ENCODE results near the gene EPHB4. TPM values are rescaled to one million over a fixed set of nuclear protein-coding genes. Genes with fewer than 3 reads are reported as not detected.

EPHB4 gene
- total and polyA plus RNA-seq, 2 donors (not counting 3 experiments of a cell fraction or from before 2014, with no cell fraction given), result 193 to 274 TPM

DNA sequence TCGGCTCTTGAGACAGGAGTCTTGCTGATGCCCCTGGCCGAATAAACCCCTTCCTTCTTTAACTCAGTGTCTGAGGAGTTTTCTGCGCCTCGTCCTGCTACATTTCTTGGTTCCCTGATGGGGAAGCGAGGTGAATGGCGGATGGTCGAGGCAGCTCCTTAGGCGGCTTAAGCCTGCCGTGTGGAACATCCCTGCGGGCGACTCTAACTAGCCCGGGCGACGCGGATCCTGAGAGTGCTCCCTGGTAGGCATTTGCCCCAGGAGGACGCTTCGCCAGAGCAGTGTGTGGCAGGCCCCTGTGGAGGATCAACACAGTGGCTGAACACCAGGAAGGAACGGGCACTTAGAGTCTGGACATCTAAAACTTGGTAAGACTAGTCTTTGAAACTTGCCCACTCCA lies 12.0 kb upstream of the EPHB4 start:
- no TSS peak for BruUV-seq (replicated peaks)
- H3K27ac ChIP-seq (ENCODE audit: insufficient read depth, low read depth, low read length), result no peak overlapping the region
- TF ChIP-seq GATA2 (IDR thresholded peaks at IDR 0.05; ENCODE audit: insufficient read depth, insufficient read length, low read depth, low read length) (no peak), POLR2A (IDR thresholded peaks at IDR 0.05; ENCODE audit: low read depth, low read length) (no peak)
- H3K4me3 ChIP-seq (replicated peaks in 1 of 3; ENCODE audit: insufficient read depth in 1 of 3, low read depth in 1 of 3, low read length in 3 of 3), result no peak overlapping the region
- no peaks in the 10 kb centered on the region for H4K20me1 ChIP-seq (replicated peaks; ENCODE audit: control insufficient read depth, extremely low read depth, insufficient read depth, low read length)
- ChIA-PET POLR2A (no interaction called here), CTCF (no interaction called here)
- peaks cover 16% of the 10 kb centered on the region for H3K4me1 ChIP-seq (ENCODE audit: control insufficient read depth, extremely low read depth, insufficient read depth, low read length)
- no peak overlapping the region for H3K9ac ChIP-seq (replicated peaks; ENCODE audit: extremely low read depth, insufficient read depth, low read length)
- no peak for DNase-seq (ENCODE audit: low read depth, low spot score)
- no peaks in the 10 kb centered on the region for H3K9me1 ChIP-seq (replicated peaks; ENCODE audit: control insufficient read depth, extremely low read depth, insufficient read depth, low read length)
- no peaks in the 10 kb centered on the region for H3K9me3 ChIP-seq (replicated peaks; ENCODE audit: control insufficient read depth, insufficient read depth, low read length)
- no peaks in the 10 kb centered on the region for H3K27me3 ChIP-seq (ENCODE audit: control insufficient read depth in 2 of 2, insufficient read depth in 2 of 2, low read length in 2 of 2)
- dilution Hi-C loops (cut with MboI; ENCODE audit: extremely low pct_ligation_motif_present, low sequenced_read_pairs), result loop anchor here (25.0 kb wide), 1 partner anchor 127 kb away; the partner anchor contains the start of genes EPO and POP7
- no peak for FAIRE-seq
- no peak overlapping the region for H2AFZ ChIP-seq (ENCODE audit: low read depth, low read length)
- intact Hi-C loops (cut with micrococcal nuclease), result no loop called here
- H3K4me2 ChIP-seq (ENCODE audit: insufficient read depth, low read length), result no peak overlapping the region
- H3K79me2 ChIP-seq (ENCODE audit: control insufficient read depth, insufficient read depth, low read length), result no peaks in the 10 kb centered on the region
- H3K36me3 ChIP-seq (ENCODE audit: control insufficient read depth in 2 of 2, extremely low read depth in 1 of 2, insufficient read depth in 2 of 2, low read length in 2 of 2), result no peaks in the 10 kb centered on the region

DNA sequence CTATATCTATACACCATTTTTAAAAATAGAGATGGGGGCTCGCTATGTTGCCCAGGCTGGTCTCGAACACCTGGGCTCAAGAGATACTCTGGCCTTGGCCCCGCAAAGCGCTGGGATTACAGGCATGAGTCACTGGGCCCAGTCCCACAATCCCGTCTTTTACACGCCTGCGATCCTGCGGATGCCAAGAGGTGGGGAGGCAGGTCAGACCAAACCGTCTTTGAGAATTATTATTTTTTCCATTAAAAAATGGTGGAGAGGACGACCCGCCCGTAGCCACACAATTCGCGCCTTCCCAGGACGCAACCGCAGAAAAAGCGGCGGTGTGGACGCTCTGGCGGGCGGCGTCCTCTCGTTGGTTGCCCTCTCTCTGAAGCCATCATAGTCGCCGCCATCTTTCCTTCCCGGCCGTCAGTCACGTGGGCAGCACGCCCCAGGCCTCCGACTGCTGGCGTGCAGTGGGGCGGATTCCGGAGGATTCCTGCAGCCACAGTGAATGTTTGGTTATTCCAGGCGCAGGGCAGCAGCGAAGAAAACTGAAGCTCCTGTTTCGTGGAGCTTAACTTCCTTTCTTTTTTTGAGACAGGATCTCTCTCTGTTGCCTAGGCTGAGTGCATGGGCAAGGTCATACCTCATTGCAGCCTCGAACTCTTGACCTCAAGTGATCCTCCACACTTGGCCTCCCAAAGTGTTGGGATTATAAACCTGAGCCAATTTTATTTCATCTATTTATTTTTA lies 9.9 kb upstream of the EPHB4 start:
- DNase-seq (ENCODE audit: low read depth, low spot score) (peak; percentile 92), FAIRE-seq (peak; percentile 90)
- ChIA-PET CTCF (interaction anchor here (1.4 to 2.9 kb wide), 5 partner anchors 10 to 131 kb away, joined by 5 to 37 read pairs (median 17); partner anchors contain the start of genes EPHB4, POP7 and SLC12A9), POLR2A (no interaction called here)
- H3K4me1 ChIP-seq (ENCODE audit: control insufficient read depth, extremely low read depth, insufficient read depth, low read length), result peaks cover 16% of the 10 kb centered on the region
- H3K36me3 ChIP-seq (ENCODE audit: control insufficient read depth in 2 of 2, extremely low read depth in 1 of 2, insufficient read depth in 2 of 2, low read length in 2 of 2), result no peaks in the 10 kb centered on the region
- no peaks in the 10 kb centered on the region for H3K79me2 ChIP-seq (ENCODE audit: control insufficient read depth, insufficient read depth, low read length)
- intact Hi-C loops (cut with micrococcal nuclease) (loop anchor here (1.0 kb wide), 1 partner anchor 15 kb away; the partner anchor contains the start of gene SLC12A9), dilution Hi-C loops (cut with MboI; ENCODE audit: extremely low pct_ligation_motif_present, low sequenced_read_pairs) (loop anchor here (25.0 kb wide), 1 partner anchor 125 kb away; the partner anchor contains the start of genes EPO and POP7)
- H4K20me1 ChIP-seq (replicated peaks; ENCODE audit: control insufficient read depth, extremely low read depth, insufficient read depth, low read length), result no peaks in the 10 kb centered on the region
- no peak for TF ChIP-seq MYC (IDR thresholded peaks at IDR 0.05; ENCODE audit: low read depth, low read length)
- TF ChIP-seq JUN (IDR thresholded peaks at IDR 0.05; ENCODE audit: borderline replicate concordance, insufficient read depth, insufficient read length, low read depth), result no peak
- TF ChIP-seq, protein P1, sequence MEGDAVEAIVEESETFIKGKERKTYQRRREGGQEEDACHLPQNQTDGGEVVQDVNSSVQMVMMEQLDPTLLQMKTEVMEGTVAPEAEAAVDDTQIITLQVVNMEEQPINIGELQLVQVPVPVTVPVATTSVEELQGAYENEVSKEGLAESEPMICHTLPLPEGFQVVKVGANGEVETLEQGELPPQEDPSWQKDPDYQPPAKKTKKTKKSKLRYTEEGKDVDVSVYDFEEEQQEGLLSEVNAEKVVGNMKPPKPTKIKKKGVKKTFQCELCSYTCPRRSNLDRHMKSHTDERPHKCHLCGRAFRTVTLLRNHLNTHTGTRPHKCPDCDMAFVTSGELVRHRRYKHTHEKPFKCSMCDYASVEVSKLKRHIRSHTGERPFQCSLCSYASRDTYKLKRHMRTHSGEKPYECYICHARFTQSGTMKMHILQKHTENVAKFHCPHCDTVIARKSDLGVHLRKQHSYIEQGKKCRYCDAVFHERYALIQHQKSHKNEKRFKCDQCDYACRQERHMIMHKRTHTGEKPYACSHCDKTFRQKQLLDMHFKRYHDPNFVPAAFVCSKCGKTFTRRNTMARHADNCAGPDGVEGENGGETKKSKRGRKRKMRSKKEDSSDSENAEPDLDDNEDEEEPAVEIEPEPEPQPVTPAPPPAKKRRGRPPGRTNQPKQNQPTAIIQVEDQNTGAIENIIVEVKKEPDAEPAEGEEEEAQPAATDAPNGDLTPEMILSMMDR (IDR thresholded peaks at IDR 0.05; ENCODE audit: extremely low read depth in 1 of 2, insufficient read depth in 1 of 2, low read depth in 1 of 2, low read length in 2 of 2), result no peak
- TF ChIP-seq FOS (IDR thresholded peaks at IDR 0.05; ENCODE audit: borderline replicate concordance, insufficient read depth, low read length), result peak; percentile 44
- no peak for TF ChIP-seq GATA2 (IDR thresholded peaks at IDR 0.05; ENCODE audit: insufficient read depth, insufficient read length, low read depth, low read length)
- peak; percentile 83 for TF ChIP-seq POLR2AphosphoS5 (IDR thresholded peaks at IDR 0.05; ENCODE audit: insufficient read depth, low read depth, low read length)
- TF ChIP-seq, protein P2, sequence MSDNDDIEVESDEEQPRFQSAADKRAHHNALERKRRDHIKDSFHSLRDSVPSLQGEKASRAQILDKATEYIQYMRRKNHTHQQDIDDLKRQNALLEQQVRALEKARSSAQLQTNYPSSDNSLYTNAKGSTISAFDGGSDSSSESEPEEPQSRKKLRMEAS (IDR thresholded peaks at IDR 0.05; ENCODE audit: insufficient read depth, insufficient read length), result peak; percentile 96
- peak; percentile 77 for TF ChIP-seq POLR2A (IDR thresholded peaks at IDR 0.05; ENCODE audit: low read depth, low read length)
- BruUV-seq (replicated peaks), result TSS peak; percentile 78
- peak overlapping the region; percentile 55 for H3K9ac ChIP-seq (replicated peaks; ENCODE audit: extremely low read depth, insufficient read depth, low read length)
- peak overlapping the region in 1 of 3 experiments; percentile 10 for H3K4me3 ChIP-seq (replicated peaks in 1 of 3; ENCODE audit: insufficient read depth in 1 of 3, low read depth in 1 of 3, low read length in 3 of 3)
- peak overlapping the region; percentile 82 for H3K27ac ChIP-seq (ENCODE audit: insufficient read depth, low read depth, low read length)
- peak overlapping the region; percentile 75 for H2AFZ ChIP-seq (ENCODE audit: low read depth, low read length)
- H3K9me3 ChIP-seq (replicated peaks; ENCODE audit: control insufficient read depth, insufficient read depth, low read length), result no peaks in the 10 kb centered on the region
- no peaks in the 10 kb centered on the region for H3K9me1 ChIP-seq (replicated peaks; ENCODE audit: control insufficient read depth, extremely low read depth, insufficient read depth, low read length)
- peak overlapping the region; percentile 27 for H3K4me2 ChIP-seq (ENCODE audit: insufficient read depth, low read length)
- no peaks in the 10 kb centered on the region for H3K27me3 ChIP-seq (ENCODE audit: control insufficient read depth in 2 of 2, insufficient read depth in 2 of 2, low read length in 2 of 2)

Measured in endothelial cell of umbilical vein (primary cell).